Neural cell (in vitro differentiated cells): ENCODE results near the gene GZF1.

ENCODE experiments used
- CTCF ChIP-seq: fragments of 450-650 bp; IDR thresholded peaks from 2 replicates; pipeline ENCODE4 v1.5.1; 2014; ENCODE audit warnings: antibody characterized with exemption, mild to moderate bottlenecking, moderate library complexity; ENCODE audit not compliant: poor library complexity, severe bottlenecking
- EZH2 ChIP-seq: fragments of 200-600, 300-800 bp; shearing (Covaris generic), sonication (generic); IDR thresholded peaks from 2 replicates; pipeline ENCODE4 v1.6.1; 2014; ENCODE audit warnings: antibody characterized with exemption, low read length, borderline replicate concordance, mild to moderate bottlenecking; ENCODE audit not compliant: insufficient read depth, poor library complexity, severe bottlenecking
- POLR2AphosphoS5 ChIP-seq: IDR thresholded peaks from 2 replicates; pipeline ENCODE4 v1.6.1; 2012
- RAD21 ChIP-seq: fragments of 450-650 bp; conservative IDR thresholded peaks from 2 replicates; pipeline ENCODE4 v1.6.1; 2014; ENCODE audit warnings: antibody characterized with exemption, mild to moderate bottlenecking, moderate library complexity
- REST ChIP-seq: IDR thresholded peaks from 2 replicates; pipeline ENCODE4 v1.6.1; 2012; ENCODE audit warnings: borderline replicate concordance

- TF ChIP-seq CTCF (no peak), EZH2 (no peak), REST (no peak), POLR2AphosphoS5 (no peak), RAD21 (no peak)
Observed at GRCh38 chr20:23334111-23334510, 27.9 kb upstream of the GZF1 start.
